NB4 (cell line): Measurements from ENCODE around the gene EPHB1.

ENCODE experiments used
- MYC ChIP-seq: IDR thresholded peaks from 2 replicates; pipeline ENCODE4 v1.6.1; 2011; ENCODE audit warnings: low read depth, low read length
- POLR2A ChIP-seq: IDR thresholded peaks from 2 replicates; pipeline ENCODE4 v1.6.1; 2011; ENCODE audit warnings: mild to moderate bottlenecking; ENCODE audit not compliant: insufficient read length; ENCODE audit errors: extremely low read depth
- TF ChIP-seq, protein P1 (sequence below): IDR thresholded peaks from one replicate; pipeline ENCODE4 v1.5.1; 2012; ENCODE audit warnings: low read depth, low read length
- TF ChIP-seq, protein P2 (sequence below): IDR thresholded peaks from 2 replicates; pipeline ENCODE4 v1.6.1; 2011; ENCODE audit warnings: low read depth, low read length

DNA sequence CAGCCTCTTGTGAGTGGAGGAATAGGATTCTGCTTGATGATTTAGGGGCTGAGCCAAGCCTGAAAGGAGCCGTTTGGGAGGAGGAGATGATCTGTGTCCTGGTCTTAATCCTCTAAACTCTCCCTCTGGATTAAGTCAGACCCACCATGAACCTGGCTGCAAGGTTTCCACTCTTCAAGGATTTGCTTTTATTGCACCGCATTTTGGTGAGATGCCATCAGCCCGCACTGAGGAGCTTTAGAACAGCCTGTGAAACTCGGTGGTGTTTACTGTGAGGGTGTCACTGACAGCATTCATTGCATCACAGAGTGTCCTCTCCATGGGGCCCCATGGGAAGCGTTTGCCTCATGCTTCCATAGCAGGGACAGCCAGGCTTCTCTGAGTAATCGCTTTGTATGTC is 59.2 kb downstream of the EPHB1 start:
- no peak for TF ChIP-seq POLR2A
- TF ChIP-seq, protein P1, sequence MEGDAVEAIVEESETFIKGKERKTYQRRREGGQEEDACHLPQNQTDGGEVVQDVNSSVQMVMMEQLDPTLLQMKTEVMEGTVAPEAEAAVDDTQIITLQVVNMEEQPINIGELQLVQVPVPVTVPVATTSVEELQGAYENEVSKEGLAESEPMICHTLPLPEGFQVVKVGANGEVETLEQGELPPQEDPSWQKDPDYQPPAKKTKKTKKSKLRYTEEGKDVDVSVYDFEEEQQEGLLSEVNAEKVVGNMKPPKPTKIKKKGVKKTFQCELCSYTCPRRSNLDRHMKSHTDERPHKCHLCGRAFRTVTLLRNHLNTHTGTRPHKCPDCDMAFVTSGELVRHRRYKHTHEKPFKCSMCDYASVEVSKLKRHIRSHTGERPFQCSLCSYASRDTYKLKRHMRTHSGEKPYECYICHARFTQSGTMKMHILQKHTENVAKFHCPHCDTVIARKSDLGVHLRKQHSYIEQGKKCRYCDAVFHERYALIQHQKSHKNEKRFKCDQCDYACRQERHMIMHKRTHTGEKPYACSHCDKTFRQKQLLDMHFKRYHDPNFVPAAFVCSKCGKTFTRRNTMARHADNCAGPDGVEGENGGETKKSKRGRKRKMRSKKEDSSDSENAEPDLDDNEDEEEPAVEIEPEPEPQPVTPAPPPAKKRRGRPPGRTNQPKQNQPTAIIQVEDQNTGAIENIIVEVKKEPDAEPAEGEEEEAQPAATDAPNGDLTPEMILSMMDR: no peak
- TF ChIP-seq, protein P2, sequence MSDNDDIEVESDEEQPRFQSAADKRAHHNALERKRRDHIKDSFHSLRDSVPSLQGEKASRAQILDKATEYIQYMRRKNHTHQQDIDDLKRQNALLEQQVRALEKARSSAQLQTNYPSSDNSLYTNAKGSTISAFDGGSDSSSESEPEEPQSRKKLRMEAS: no peak
- TF ChIP-seq MYC: no peak
